Retinal pigment epithelial cell (primary cell): ENCODE results near the gene SLC16A2.

Experiments used
- DNase-seq: peaks from one replicate; pipeline ENCODE4 v3.0.0-alpha.2; 2010; ENCODE audit warnings: low read depth
- H3K4me3 ChIP-seq: 2 replicates; pipeline ENCODE4 v1.5.1; 2011; ENCODE audit warnings: mild to moderate bottlenecking, low read length, control low read depth, moderate library complexity
- CTCF ChIP-seq: conservative IDR thresholded peaks from 2 replicates; pipeline ENCODE4 v1.5.1; 2011; ENCODE audit warnings: low read depth, low read length, control low read depth, inconsistent platforms

The SLC16A2 gene

GRCh38 chrX:74423289-74423998 lies 2.2 kb downstream of the SLC16A2 start:
- DNase-seq = no peak
- TF ChIP-seq CTCF = no peak
- H3K4me3 ChIP-seq = no peak overlapping the region

- no peak overlapping the region for H3K4me3 ChIP-seq
- DNase-seq = no peak
- no peak for TF ChIP-seq CTCF
These were observed 4.8 kb downstream of the SLC16A2 start for GRCh38 chrX:74426071-74426470.

GRCh38 chrX:74426615-74427014 lies 5.3 kb downstream of the SLC16A2 start:
- no peak for DNase-seq
- TF ChIP-seq CTCF = no peak
- H3K4me3 ChIP-seq = no peak overlapping the region

GRCh38 chrX:74431797-74432196 lies 10.5 kb downstream of the SLC16A2 start:
- no peak for DNase-seq
- H3K4me3 ChIP-seq = no peak overlapping the region
- no peak for TF ChIP-seq CTCF

GRCh38 chrX:74434336-74434735 lies 13.0 kb downstream of the SLC16A2 start:
- no peak for TF ChIP-seq CTCF
- no peak overlapping the region for H3K4me3 ChIP-seq
- DNase-seq = no peak

GRCh38 chrX:74437530-74437929 lies 16.2 kb downstream of the SLC16A2 start:
- no peak for DNase-seq
- no peak for TF ChIP-seq CTCF
- H3K4me3 ChIP-seq = no peak overlapping the region

GRCh38 chrX:74438764-74439163 lies 17.5 kb downstream of the SLC16A2 start:
- TF ChIP-seq CTCF = no peak
- no peak overlapping the region for H3K4me3 ChIP-seq
- DNase-seq = no peak
